PFSK-1 (cell line): ENCODE data around the gene HDAC7.
A peak's percentile ranks its signal among the peaks of the same experiment; 100 is the strongest.

Experiments used
- FOXP2 ChIP-seq: optimal IDR thresholded peaks from 2 replicates; pipeline ENCODE3; 2011; ENCODE audit warnings: borderline replicate concordance, control low read depth, inconsistent platforms; ENCODE audit not compliant: insufficient read depth; ENCODE audit errors: extremely low read length, extremely low read depth
- POLR2AphosphoS5 ChIP-seq: IDR thresholded peaks from 2 replicates; pipeline ENCODE4 v1.6.1; 2012; ENCODE audit warnings: low read depth, mild to moderate bottlenecking, control low read depth, low read length, moderate library complexity
- SIN3A ChIP-seq: IDR thresholded peaks from 2 replicates; pipeline ENCODE4 v1.6.1; 2012; ENCODE audit warnings: mild to moderate bottlenecking, low read length, moderate library complexity, borderline replicate concordance; ENCODE audit not compliant: insufficient read depth
- TAF1 ChIP-seq: IDR thresholded peaks from 2 replicates; pipeline ENCODE4 v1.6.1; 2012; ENCODE audit warnings: low read length, control low read depth, borderline replicate concordance; ENCODE audit not compliant: insufficient read depth
- TF ChIP-seq, protein P1 (sequence below), 2 experiments: IDR thresholded peaks; 2 replicates each; pipeline versions ENCODE4 v1.6.1 to v1.8.0; 2011 to 2012; ENCODE audit warnings: low read depth in 2 of 2, low read length in 2 of 2, control low read depth in 1 of 2, inconsistent platforms in 1 of 2, mild to moderate bottlenecking in 1 of 2, moderate library complexity in 1 of 2; ENCODE audit not compliant: insufficient read depth in 1 of 2

Gene HDAC7

DNA sequence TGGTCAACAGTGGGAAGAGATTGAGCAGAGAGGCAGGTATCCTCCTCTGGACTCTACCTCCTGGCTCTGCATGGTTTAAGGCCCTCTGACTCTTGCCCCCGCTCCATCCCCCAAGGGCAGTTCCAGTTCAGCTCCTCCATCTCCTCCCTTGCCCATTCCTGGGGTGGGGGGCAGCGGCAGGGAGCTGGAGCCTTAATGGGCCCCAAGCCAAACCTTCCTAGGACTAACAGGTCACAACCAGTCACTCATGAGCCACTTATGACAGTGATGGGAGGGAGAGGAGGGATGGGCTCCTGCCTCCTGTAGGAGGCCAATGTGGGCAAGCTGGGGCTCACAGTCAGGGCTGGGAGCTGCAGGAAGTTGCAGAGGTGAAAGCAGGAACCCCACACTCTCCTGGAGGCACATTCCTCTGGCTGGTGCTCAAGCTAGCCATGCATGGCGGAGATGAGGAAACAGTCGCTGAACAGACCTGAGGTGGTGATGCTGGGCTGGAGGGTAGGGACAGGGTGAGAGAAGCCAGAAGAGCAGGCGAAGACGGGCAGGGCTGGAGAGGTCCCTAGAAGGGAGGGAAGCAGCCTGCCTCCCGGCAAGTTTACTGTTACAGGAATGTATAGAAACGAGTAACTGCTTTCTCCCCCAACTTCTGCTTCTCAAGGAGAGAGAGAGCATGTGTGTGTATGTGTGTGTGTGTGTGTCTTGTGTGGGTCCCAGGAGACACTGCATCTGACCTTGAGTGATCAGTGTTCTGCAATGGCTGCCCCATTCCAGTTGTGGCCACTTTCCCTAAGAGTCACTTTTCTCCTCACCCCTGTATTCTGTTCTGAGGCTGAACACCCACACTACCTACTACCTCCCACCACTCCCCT lies 56.0 kb downstream of the HDAC7 start:
- TF ChIP-seq SIN3A: no peak
- TF ChIP-seq FOXP2: no peak
- TF ChIP-seq TAF1: no peak
- TF ChIP-seq POLR2AphosphoS5: no peak
- TF ChIP-seq, protein P1, sequence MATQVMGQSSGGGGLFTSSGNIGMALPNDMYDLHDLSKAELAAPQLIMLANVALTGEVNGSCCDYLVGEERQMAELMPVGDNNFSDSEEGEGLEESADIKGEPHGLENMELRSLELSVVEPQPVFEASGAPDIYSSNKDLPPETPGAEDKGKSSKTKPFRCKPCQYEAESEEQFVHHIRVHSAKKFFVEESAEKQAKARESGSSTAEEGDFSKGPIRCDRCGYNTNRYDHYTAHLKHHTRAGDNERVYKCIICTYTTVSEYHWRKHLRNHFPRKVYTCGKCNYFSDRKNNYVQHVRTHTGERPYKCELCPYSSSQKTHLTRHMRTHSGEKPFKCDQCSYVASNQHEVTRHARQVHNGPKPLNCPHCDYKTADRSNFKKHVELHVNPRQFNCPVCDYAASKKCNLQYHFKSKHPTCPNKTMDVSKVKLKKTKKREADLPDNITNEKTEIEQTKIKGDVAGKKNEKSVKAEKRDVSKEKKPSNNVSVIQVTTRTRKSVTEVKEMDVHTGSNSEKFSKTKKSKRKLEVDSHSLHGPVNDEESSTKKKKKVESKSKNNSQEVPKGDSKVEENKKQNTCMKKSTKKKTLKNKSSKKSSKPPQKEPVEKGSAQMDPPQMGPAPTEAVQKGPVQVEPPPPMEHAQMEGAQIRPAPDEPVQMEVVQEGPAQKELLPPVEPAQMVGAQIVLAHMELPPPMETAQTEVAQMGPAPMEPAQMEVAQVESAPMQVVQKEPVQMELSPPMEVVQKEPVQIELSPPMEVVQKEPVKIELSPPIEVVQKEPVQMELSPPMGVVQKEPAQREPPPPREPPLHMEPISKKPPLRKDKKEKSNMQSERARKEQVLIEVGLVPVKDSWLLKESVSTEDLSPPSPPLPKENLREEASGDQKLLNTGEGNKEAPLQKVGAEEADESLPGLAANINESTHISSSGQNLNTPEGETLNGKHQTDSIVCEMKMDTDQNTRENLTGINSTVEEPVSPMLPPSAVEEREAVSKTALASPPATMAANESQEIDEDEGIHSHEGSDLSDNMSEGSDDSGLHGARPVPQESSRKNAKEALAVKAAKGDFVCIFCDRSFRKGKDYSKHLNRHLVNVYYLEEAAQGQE (IDR thresholded peaks at IDR 0.05; ENCODE audit: insufficient read depth in 1 of 2, low read depth in 2 of 2, low read length in 2 of 2): no peak

DNA sequence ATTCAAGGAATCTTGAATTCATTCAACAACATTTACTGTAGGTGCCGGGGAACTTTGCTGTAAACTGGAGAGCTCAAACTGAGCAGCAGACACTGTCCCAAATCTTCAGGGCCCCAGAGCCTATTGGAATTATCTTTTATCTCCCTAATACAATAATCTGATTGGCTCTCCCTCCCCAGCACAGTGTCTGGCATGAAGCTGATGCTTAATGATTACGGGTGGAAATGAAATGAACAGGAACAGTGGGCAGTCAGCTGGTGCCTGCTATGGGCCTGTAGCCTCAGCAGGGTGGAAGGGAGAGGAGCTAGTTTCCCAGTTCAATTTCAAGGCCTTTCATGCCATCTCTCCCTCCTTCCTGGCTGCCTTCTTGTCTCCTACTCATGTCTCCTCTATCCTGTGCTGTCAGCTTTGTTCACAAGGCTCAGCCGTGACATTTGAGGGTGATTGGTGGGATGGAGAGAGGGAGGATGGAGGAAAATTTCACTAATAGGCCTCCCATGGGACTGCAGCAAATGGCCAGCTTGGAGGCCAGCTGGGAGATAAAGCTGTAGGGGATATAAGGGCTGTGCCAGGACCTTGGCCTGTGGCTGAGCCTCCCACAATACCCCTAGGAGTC lies 56.7 kb downstream of the HDAC7 start:
- TF ChIP-seq, protein P1 (IDR thresholded peaks at IDR 0.05; ENCODE audit: insufficient read depth in 1 of 2, low read depth in 2 of 2, low read length in 2 of 2): no peak
- TF ChIP-seq POLR2AphosphoS5: no peak

- TF ChIP-seq POLR2AphosphoS5: no peak
- no peak for TF ChIP-seq TAF1
- peak; percentile 64; the same call in 1 of the 2 replicates for TF ChIP-seq SIN3A
Measured at GRCh38 chr12:47758834-47759690, 60.6 kb downstream of the HDAC7 start, which contains the start of gene RAPGEF3. Gene RAPGEF3 (minus strand): TSS chr12:47758880. CDS start chr12:47758556, 324 bp downstream.

DNA sequence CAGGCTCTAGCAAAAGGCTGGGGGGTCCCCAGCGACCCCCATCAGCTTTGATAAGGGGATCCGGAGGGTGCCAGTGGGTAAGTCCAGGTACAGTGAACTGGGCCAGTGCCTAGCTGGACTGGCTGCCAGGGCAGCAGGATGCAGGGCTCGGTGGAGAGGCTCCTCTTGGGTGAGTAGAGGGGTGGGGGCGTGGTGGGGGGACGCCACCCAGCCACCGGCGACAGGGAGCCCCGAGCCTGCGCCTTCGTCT lies 61.2 kb downstream of the HDAC7 start:
- no peak for TF ChIP-seq FOXP2
- no peak for TF ChIP-seq POLR2AphosphoS5
- TF ChIP-seq SIN3A: no peak
- TF ChIP-seq TAF1: no peak
- TF ChIP-seq, protein P1 (IDR thresholded peaks at IDR 0.05; ENCODE audit: insufficient read depth in 1 of 2, low read depth in 2 of 2, low read length in 2 of 2): no peak

DNA sequence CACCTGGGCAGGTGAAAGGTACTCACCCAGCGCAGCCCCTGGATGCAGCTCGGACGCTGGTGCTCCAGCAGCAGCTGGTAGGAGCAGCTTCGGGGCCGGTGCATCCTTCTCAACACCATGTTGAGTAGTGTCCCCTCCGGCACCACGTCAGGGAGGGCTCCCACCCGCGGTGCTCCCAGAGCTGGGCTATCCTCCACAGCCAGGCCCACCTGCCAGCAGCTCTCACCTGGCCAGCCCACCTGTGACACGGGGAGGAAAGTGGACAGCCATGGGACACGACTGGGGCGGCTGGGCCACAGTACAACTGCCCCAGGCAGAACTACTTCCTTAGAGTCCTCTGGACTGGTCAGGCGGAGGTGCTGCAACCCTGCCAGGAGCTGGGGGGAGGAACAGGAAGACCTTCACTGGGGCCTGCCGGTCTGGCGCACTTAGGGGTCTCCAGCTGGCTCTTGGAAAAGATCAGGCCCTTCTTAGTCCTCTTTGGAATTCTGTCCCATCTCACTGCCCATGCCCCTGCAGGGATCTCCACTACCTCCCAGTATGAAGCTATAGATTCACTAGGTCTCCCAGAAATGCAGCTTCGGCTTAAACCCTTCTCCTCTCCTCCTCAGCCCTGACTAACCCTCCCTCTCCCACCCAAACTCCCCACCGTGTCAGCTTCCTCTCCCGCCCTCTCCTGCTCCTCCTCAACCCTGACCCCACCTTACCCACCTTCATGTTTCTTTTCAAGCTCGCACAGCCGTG lies 61.7 kb downstream of the HDAC7 start:
- no peak for TF ChIP-seq SIN3A
- TF ChIP-seq POLR2AphosphoS5: no peak
- TF ChIP-seq, protein P1 (IDR thresholded peaks at IDR 0.05; ENCODE audit: insufficient read depth in 1 of 2, low read depth in 2 of 2, low read length in 2 of 2): no peak
- no peak for TF ChIP-seq TAF1
- no peak for TF ChIP-seq FOXP2
